Vagina (tissue), 2 donors: ENCODE results near the gene ENOX1. TPM values are rescaled to one million over a fixed set of nuclear protein-coding genes. Genes with fewer than 3 reads are reported as not detected.

Experiments
- DNase-seq, 2 donors: peaks; one replicate each; pipeline ENCODE4 v3.0.0-alpha.2; 2017; ENCODE audit errors: extremely low spot score in 2 of 2
- H3K27ac ChIP-seq: fragments of 200-600 bp; sonication (generic); one replicate; pipeline ENCODE4 v1.5.1; 2019
- H3K27me3 ChIP-seq: fragments of 200-600 bp; sonication (generic); one replicate; pipeline ENCODE4 v1.5.1; 2019
- H3K36me3 ChIP-seq, 2 donors: fragments of 200-600 bp; sonication (generic); one replicate each; pipeline ENCODE4 v1.5.1; 2017 to 2019
- H3K4me1 ChIP-seq: fragments of 200-600 bp; sonication (generic); one replicate; pipeline ENCODE4 v1.5.1; 2019
- H3K4me3 ChIP-seq, 2 donors: fragments of 200-600 bp; sonication (generic); 1 replicate in 1 of 2; 2 replicates in 1 of 2; pipeline ENCODE4 v1.5.1; 2016 to 2019
- H3K9me3 ChIP-seq: fragments of 200-600 bp; sonication (generic); one replicate; pipeline ENCODE4 v1.5.1; 2019
- CTCF ChIP-seq, 3 experiments: fragments of 450-650 bp in 2 of 3; fragments of 200-600 bp in 1 of 3; sonication (generic) in 1 of 3; IDR thresholded peaks; one replicate each; pipeline ENCODE4 v1.5.1; 2017 to 2019; ENCODE audit warnings: antibody characterized with exemption in 3 of 3, mild to moderate bottlenecking in 2 of 3, moderate library complexity in 2 of 3
- POLR2A ChIP-seq, 2 donors: fragments of 450-650 bp; IDR thresholded peaks; one replicate each; pipeline ENCODE4 v1.6.1; 2017; ENCODE audit warnings: antibody characterized with exemption in 2 of 2, mild to moderate bottlenecking in 2 of 2, moderate library complexity in 2 of 2
- POLR2AphosphoS5 ChIP-seq, 2 donors: sonication (generic); formaldehyde crosslinking; IDR thresholded peaks; one replicate each; pipeline ENCODE4 v1.9.0; 2017; ENCODE audit warnings: antibody characterized with exemption in 2 of 2, mild to moderate bottlenecking in 2 of 2, low read depth in 1 of 2; ENCODE audit not compliant: insufficient read depth in 1 of 2
- intact Hi-C: fragments of 100-400 bp; cut with DNase I; formaldehyde crosslinking; loops from one replicate; pipeline ENCODE4 v1.15.1; 2023
- total RNA-seq: library from RNA; depleted of rRNA; stranded (reverse); fragments of >200 nt; gene quantifications from one replicate; pipeline ENCODE4 v1.2.3, GENCODE V29; 2016

The ENOX1 gene
- total RNA-seq, 1 donor from 2014 or later = 2.7 TPM

GRCh38 chr13:43200307-43200706 is 586.5 kb downstream of the ENOX1 start:
- Histone ChIP-seq H3K27ac (no peak overlapping the region), H3K4me3 (no peak overlapping the region), H3K36me3 (no peaks in the 10 kb centered on the region), H3K4me1 (peaks cover 16% of the 10 kb centered on the region), H3K9me3 (no peaks in the 10 kb centered on the region), H3K27me3 (no peaks in the 10 kb centered on the region)
- intact Hi-C loops = no loop called here
- no peak for TF ChIP-seq POLR2A (IDR thresholded peaks at IDR 0.05)
- no peak for TF ChIP-seq CTCF (IDR thresholded peaks at IDR 0.05)
- no peak for TF ChIP-seq POLR2AphosphoS5 (IDR thresholded peaks at IDR 0.05; ENCODE audit: insufficient read depth in 1 of 2, low read depth in 1 of 2)
- no peak for DNase-seq

GRCh38 chr13:43196750-43197370 is 589.9 kb downstream of the ENOX1 start:
- H3K36me3 ChIP-seq = no peaks in the 10 kb centered on the region
- no peaks in the 10 kb centered on the region for H3K27me3 ChIP-seq
- intact Hi-C loops = no loop called here
- H3K27ac ChIP-seq = no peak overlapping the region
- no peak for DNase-seq
- H3K4me1 ChIP-seq = peaks cover 16% of the 10 kb centered on the region
- no peaks in the 10 kb centered on the region for H3K9me3 ChIP-seq
- H3K4me3 ChIP-seq = no peak overlapping the region
- no peak for TF ChIP-seq POLR2A (IDR thresholded peaks at IDR 0.05)
- TF ChIP-seq CTCF (IDR thresholded peaks at IDR 0.05) = no peak
- TF ChIP-seq POLR2AphosphoS5 (IDR thresholded peaks at IDR 0.05; ENCODE audit: insufficient read depth in 1 of 2, low read depth in 1 of 2) = no peak

GRCh38 chr13:43196086-43196621 is 590.6 kb downstream of the ENOX1 start:
- no peaks in the 10 kb centered on the region for H3K36me3 ChIP-seq
- no peak overlapping the region for H3K27ac ChIP-seq
- H3K4me3 ChIP-seq = no peak overlapping the region
- intact Hi-C loops = no loop called here
- H3K4me1 ChIP-seq = peaks cover 16% of the 10 kb centered on the region
- no peaks in the 10 kb centered on the region for H3K9me3 ChIP-seq
- no peaks in the 10 kb centered on the region for H3K27me3 ChIP-seq
- DNase-seq = no peak
- TF ChIP-seq POLR2AphosphoS5 (IDR thresholded peaks at IDR 0.05; ENCODE audit: insufficient read depth in 1 of 2, low read depth in 1 of 2) = no peak
- TF ChIP-seq CTCF (IDR thresholded peaks at IDR 0.05) = no peak
- TF ChIP-seq POLR2A (IDR thresholded peaks at IDR 0.05) = no peak

- no peak for TF ChIP-seq POLR2AphosphoS5 (IDR thresholded peaks at IDR 0.05; ENCODE audit: insufficient read depth in 1 of 2, low read depth in 1 of 2)
- no peak for TF ChIP-seq POLR2A (IDR thresholded peaks at IDR 0.05)
- no peak for TF ChIP-seq CTCF (IDR thresholded peaks at IDR 0.05)
- no peak for DNase-seq
- no peaks in the 10 kb centered on the region for H3K27me3 ChIP-seq
- H3K9me3 ChIP-seq = no peaks in the 10 kb centered on the region
- intact Hi-C loops = no loop called here
- H3K4me3 ChIP-seq = no peak overlapping the region
- H3K36me3 ChIP-seq = no peaks in the 10 kb centered on the region
- peaks cover 16% of the 10 kb centered on the region for H3K4me1 ChIP-seq
- H3K27ac ChIP-seq = no peak overlapping the region
Measured at GRCh38 chr13:43195551-43195950, 591.2 kb downstream of the ENOX1 start.

- intact Hi-C loops = no loop called here
- Histone ChIP-seq H3K27ac (no peak overlapping the region), H3K9me3 (no peaks in the 10 kb centered on the region), H3K27me3 (no peaks in the 10 kb centered on the region), H3K4me1 (peaks cover 16% of the 10 kb centered on the region), H3K36me3 (no peaks in the 10 kb centered on the region), H3K4me3 (no peak overlapping the region)
- TF ChIP-seq CTCF (IDR thresholded peaks at IDR 0.05) (no peak), POLR2AphosphoS5 (IDR thresholded peaks at IDR 0.05; ENCODE audit: insufficient read depth in 1 of 2, low read depth in 1 of 2) (no peak), POLR2A (IDR thresholded peaks at IDR 0.05) (no peak)
- DNase-seq = no peak
Measured at GRCh38 chr13:43195112-43195511, 591.7 kb downstream of the ENOX1 start.
